ENCODE measurements around the gene SLC24A3.

- TF ChIP-seq CTCF (IDR thresholded peaks at IDR 0.05) (no peak), EZH2 (IDR thresholded peaks at IDR 0.05) (no peak), EZH2phosphoT487 (IDR thresholded peaks at IDR 0.05) (no peak)
Observed at GRCh38 chr20:19446246-19446645, 233.8 kb downstream of the SLC24A3 start.
